Measurements from ENCODE around the gene LY6G6F. TPM values are rescaled to one million over a fixed set of nuclear protein-coding genes. Genes with fewer than 3 reads are reported as not detected.
A peak's percentile ranks its signal among the peaks of the same experiment; 100 is the strongest.

The LY6G6F gene
- total and polyA plus RNA-seq, 2 of the 13 experiments (the other 11 are each of a cell fraction or from before 2014, with no cell fraction given): not detected

- TF ChIP-seq ZNF652 (CRISPR knock-in tag; IDR thresholded peaks at IDR 0.05; ENCODE audit: borderline replicate concordance, low read depth): 0 out of 2 replicates have a peak, but pooled peaks have one; percentile 24
- TF ChIP-seq REXO4 (CRISPR knock-in tag; IDR thresholded peaks at IDR 0.05; ENCODE audit: borderline replicate concordance): no peak
- TF ChIP-seq ZSCAN25 (CRISPR knock-in tag; IDR thresholded peaks at IDR 0.05): no peak
- TF ChIP-seq ISX (CRISPR knock-in tag; conservative IDR thresholded peaks at IDR 0.05): no peak
- no peak for TF ChIP-seq POLR2AphosphoS2 (IDR thresholded peaks at IDR 0.05; ENCODE audit: low read depth, low read length)
- no peak for TF ChIP-seq MAZ (IDR thresholded peaks at IDR 0.05; ENCODE audit: borderline replicate concordance, low read depth, low read length)
- TF ChIP-seq MAZ (CRISPR knock-in tag; IDR thresholded peaks at IDR 0.05; ENCODE audit: low read depth): 0 out of 2 replicates have a peak, but pooled peaks have one; percentile 11
- peak; percentile 68 for TF ChIP-seq ZBTB21 (CRISPR knock-in tag; IDR thresholded peaks at IDR 0.05)
- peak; percentile 54 for TF ChIP-seq RBFOX2 (IDR thresholded peaks at IDR 0.05; ENCODE audit: low read depth, low read length)
- TF ChIP-seq BHLHE40 (IDR thresholded peaks at IDR 0.05; ENCODE audit: low read length): no peak
- TF ChIP-seq ZMAT3 (CRISPR knock-in tag; conservative IDR thresholded peaks at IDR 0.05): no peak
- TF ChIP-seq ZNF235 (CRISPR knock-in tag; IDR thresholded peaks at IDR 0.05; ENCODE audit: borderline replicate concordance): no peak
- 0 out of 2 replicates have a peak, but pooled peaks have one; percentile 50 for TF ChIP-seq TIGD3 (CRISPR knock-in tag; IDR thresholded peaks at IDR 0.05; ENCODE audit: borderline replicate concordance)
- TF ChIP-seq ZFP36L2 (CRISPR knock-in tag; IDR thresholded peaks at IDR 0.05): no peak
- no peak for TF ChIP-seq JUND (CRISPR knock-in tag; IDR thresholded peaks at IDR 0.05)
- TF ChIP-seq POLR2AphosphoS5 (IDR thresholded peaks at IDR 0.05; ENCODE audit: low read depth, low read length): 0 out of 2 replicates have a peak, but pooled peaks have one; percentile 25
- no peak for TF ChIP-seq MXD4 (CRISPR knock-in tag; IDR thresholded peaks at IDR 0.05)
- 0 out of 2 replicates have a peak, but pooled peaks have one; percentile 50 for TF ChIP-seq ZSCAN21 (CRISPR knock-in tag; IDR thresholded peaks at IDR 0.05; ENCODE audit: borderline replicate concordance)
- no peak for TF ChIP-seq ZNF276 (CRISPR knock-in tag; IDR thresholded peaks at IDR 0.05; ENCODE audit: low read depth)
- TF ChIP-seq POLR2G (IDR thresholded peaks at IDR 0.05; ENCODE audit: low read depth, low read length): peak; percentile 63; the same call in 1 of the 2 replicates
- TF ChIP-seq MYNN (CRISPR knock-in tag; IDR thresholded peaks at IDR 0.05; ENCODE audit: low read depth): 0 out of 2 replicates have a peak, but pooled peaks have one; percentile 65
- TF ChIP-seq KLF16 (CRISPR knock-in tag; IDR thresholded peaks at IDR 0.05): no peak
- TF ChIP-seq CREBL2 (CRISPR knock-in tag; IDR thresholded peaks at IDR 0.05; ENCODE audit: borderline replicate concordance): no peak
- peak; percentile 18; the same call in 1 of the 2 replicates for TF ChIP-seq ZBTB42 (CRISPR knock-in tag; IDR thresholded peaks at IDR 0.05)
- peak; percentile 58; the same call in 1 of the 2 replicates for TF ChIP-seq HNF1B (CRISPR knock-in tag; IDR thresholded peaks at IDR 0.05)
- no peak for TF ChIP-seq SMARCC2 (IDR thresholded peaks at IDR 0.05)
- no peak for TF ChIP-seq PLRG1 (conservative IDR thresholded peaks at IDR 0.05)
Observed at GRCh38 chr6:31657406-31658157, 49.1 kb upstream of the LY6G6F start (continued).
